ENCODE results near the gene OR51B4.
"Not testable (repeated sequence)": the region's sequence is repeated elsewhere in the genome, so short reads cannot be mapped to it uniquely, and the experiment has no call there.

OR51B4 gene, protein sequence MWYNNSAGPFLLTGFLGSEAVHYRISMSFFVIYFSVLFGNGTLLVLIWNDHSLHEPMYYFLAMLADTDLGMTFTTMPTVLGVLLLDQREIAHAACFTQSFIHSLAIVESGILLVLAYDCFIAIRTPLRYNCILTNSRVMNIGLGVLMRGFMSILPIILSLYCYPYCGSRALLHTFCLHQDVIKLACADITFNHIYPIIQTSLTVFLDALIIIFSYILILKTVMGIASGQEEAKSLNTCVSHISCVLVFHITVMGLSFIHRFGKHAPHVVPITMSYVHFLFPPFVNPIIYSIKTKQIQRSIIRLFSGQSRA

DNA sequence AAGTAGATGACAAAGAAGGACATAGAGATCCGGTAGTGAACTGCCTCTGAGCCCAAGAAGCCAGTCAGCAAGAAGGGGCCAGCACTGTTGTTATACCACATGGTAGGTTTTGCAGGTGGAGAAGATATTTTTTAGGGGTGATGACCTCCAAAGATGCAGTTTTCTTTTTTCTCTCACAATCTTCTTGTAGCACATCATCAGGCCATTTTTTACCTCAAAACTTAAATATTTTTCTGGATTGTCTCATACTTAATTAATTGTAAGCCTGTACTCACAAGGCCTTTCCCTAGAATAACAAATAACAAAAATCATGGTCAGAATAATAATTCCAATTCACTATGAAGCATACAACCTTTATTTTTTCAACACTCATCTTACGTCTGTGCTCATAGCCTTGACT is at the start of gene OR51B4:
TSS of gene OR51B4 (minus strand) at position 101 of the 400 bp plus-strand sequence. CDS start at position 101, 0 bp downstream.
- no peak for DNase-seq (ENCODE audit: low spot score)

DNA sequence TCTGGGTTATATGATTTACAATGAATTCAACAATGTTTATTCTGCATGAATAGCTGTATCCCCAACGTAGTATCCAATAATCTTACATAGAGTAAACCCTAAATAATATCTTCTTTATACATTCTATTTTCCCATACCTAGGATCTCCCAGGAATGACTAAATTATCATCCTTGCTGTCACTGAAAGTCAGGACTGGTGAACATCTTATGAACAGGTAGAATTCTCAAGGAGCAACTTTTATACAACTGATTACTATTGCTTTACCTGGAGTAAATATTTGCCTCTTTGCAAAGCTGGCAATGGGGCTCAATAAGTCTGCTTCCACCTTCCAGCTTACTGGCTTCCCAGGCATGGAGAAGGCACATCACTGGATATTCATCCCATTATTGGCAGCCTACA is 49.5 kb upstream of the OR51B4 start, which contains the start of gene OR51B6:
TSS of gene OR51B6 (plus strand) at position 301 of the 400 bp plus-strand sequence. CDS start at position 301, 0 bp downstream.
- no peak for DNase-seq (ENCODE audit: low spot score)

DNA sequence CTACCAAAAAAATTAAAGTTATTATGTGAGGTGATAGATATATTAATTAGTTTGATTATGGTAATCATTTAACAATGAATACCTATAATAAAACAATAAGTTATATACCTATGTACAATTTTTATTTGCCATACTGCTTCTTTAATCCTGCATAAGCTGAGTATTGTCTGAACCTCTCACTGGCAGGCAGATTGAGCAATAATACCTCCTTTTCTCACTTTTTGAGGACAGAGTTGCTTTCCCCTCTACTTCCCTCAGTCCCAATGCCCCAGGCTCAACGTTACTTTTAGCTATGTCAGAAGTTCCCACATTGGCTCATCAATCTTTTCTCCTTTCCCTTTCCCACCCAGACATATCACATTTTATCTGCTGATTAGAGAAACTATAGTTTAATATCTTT is 47.8 kb upstream of the OR51B4 start:
- DNase-seq (ENCODE audit: low spot score), result no peak

DNA sequence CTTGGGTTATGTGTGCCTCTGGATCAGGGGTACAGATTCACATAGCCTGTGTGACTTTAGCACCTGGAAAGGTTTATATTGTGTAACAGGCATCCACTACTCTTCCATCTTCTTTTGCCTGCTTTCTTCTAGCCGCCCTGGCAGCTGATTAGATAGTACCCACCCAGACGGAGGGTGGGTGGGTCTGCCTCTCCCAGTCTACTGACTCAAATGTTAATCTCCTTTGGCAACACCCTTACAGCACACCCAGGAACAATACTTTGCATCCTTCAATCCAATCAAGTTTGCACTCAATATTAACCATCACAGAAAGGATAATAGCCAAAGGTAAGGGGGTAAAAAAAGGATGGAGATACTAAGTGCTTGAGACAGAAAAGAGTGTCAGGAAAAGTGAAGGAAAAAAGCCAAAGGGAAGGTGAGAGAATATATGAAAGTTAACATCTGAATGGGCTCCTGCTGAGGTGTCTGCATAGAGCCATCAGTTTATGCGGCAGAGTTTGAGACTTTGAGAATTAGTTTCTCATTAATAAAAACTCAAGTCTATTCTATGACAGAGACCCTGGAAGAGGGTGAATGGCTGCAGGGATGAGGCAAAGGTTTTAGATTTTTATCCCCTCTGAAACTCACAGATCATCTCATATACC is 46.9 kb upstream of the OR51B4 start:
- no peak for DNase-seq (ENCODE audit: low spot score)

DNA sequence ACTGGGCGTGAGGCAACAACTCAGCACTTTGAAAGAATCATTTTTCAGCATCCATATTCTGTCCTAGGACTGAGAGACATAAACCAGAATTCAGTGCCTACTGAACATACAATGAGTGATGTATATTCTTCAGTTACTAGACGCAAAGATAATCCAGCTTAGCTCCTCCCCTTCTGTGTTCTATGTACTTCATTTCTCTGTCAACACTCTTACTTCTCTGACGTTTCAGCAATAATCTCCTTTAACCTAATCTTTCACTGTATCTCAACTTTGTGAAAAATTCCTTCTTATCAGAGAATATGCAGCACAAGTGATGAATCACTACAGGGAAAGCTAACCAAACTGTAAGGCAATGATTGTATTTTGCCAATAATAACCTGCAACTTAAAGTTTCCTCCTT is 44.1 kb upstream of the OR51B4 start:
- no peak for DNase-seq (ENCODE audit: low spot score)

DNA sequence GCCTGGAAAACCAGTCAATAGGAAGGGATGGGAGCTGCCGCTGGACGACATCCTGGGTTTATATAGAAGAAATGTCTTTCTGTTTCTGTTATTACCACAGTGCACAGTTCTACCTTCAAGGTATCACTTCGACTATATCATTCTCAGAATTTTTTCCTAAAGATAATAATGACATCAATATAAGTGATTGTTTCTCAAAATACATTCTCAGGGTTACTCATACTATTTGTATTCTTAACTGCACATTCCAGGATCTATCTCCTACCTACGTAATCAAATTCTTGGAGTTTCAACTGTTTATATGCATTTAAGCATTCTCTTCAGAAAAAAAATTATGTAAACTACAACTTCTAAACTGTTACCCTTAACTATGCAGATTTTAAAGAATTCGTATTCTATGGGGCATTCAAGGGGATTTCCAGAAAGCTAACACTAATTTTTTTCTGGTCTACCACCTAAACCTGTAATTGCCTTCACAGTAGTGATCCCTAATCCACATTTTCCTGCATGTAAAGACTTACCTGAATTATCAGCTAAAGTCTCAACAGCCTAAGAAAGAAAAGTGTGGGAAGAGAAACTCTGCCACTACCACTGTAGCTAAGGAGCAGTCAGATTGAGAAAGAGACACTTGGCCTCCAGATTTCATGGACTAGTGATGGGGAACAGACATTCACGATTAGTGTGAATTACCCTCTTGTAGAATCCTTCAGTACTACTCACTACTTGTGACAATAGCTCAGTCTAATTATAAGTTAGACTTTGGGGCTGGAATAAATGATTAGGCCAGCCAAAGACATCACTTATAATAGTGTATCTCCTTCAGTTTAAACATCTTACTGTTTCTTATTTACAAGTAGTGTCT is 42.0 kb upstream of the OR51B4 start, which contains the start of gene OR51B5:
TSS of gene OR51B5 (minus strand) at position 51 of the 862 bp plus-strand sequence. CDS start at position 51, 0 bp downstream.
- no peak for DNase-seq (ENCODE audit: low spot score)

DNA sequence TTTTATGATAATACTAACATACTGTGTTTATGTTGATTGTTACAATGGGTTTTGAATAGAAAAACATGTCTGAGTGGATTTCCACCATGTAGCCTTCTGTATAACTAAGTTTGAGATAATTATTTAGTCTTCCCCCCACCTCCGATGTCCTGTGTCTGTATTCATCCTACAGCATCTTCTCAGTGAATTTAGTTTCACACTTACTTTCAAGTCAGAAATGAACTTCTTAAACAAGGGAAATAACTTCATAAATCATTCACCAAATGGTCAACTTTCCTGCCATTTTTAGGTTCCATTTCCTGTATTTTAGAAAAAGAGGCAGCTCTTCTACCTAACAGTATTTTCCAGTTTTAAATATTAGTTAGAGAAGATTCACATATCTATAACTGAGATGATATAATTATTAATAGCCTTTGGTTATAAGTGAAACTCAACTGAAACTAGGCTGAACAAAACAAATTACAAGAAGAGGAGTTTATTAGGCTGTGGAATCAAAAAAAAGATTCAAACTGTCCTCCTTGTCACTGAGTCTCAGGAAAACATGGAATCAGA is 38.1 kb upstream of the OR51B4 start:
- DNase-seq (ENCODE audit: low spot score), result no peak

DNA sequence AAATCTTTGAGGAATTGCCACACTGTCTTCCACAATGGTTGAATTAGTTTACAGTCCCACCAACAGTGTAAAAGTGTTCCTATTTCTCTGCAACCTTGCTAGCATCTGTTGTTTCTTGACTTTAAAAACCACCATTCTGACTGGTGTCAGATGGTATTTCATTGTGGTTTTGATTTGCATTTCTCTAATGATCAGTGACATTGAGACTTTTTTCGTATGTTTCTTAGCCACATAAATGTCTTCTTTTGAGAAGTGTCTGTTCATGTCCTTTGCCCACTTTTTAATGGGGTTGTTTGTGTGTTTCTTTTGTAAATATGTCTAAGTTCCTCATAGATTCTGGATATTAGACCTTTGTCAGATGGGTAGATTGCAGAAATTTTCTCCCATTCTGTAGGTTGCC is 35.5 kb upstream of the OR51B4 start:
- DNase-seq (ENCODE audit: low spot score), result not testable (repeated sequence)

DNA sequence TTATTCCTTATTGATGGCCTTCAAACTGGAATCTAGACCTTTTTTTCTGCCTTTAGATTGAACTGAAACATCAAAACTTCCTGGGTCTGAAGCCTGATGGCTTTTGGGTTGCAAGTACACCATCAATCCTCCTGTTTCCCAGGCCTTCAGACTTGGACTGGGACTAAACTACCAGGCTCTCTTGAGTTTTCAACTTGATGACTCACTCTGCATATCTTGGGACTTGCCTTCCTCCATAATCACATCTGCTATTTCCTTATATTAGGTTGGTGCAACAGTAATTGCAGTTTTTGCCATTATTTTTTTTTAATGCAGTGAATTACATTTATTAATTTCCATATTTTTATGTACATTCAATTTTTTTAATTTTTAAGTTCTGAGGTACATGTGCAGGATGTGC is 34.6 kb upstream of the OR51B4 start:
- no peak for DNase-seq (ENCODE audit: low spot score)

DNA sequence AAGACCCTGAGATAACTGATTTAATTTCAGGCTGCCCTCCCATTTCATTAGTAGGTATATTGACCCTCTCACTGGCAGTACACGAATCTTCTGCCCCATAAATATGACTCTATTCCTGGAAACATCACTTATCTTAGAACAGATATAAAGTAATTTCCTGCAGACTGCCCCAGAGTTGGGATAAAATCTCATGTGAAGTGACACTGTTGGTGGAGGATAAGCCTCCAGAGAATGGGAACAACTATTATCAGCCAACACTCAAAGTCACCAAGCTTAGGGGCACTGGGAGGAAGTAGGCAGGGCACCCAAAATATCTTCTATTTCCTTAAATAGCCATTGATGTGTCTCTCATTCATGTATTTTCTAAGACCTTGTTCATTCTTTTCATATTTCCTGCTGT is 33.4 kb upstream of the OR51B4 start:
- no peak for DNase-seq (ENCODE audit: low spot score)

DNA sequence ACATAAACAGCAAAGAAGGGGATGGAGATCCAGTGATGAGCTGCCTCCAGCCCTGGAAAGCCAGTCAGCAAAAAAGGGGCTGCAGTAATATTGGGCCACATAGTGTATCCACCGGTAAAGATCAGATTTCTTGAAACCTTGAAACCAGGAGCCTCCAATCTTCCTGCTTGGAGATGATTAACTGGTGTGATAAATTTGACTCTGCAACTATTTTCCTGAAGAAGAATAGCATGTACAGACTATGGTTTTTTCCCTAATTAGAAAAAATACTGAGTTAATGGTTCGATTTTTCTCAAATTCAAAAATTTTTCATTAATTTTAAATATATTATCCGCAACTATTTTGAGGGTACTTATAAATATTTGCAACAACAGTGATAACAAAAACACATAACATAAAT is 22.5 kb upstream of the OR51B4 start, which contains the start of gene OR51B2:
TSS of gene OR51B2 (minus strand) at position 101 of the 400 bp plus-strand sequence. CDS start at position 101, 0 bp downstream.
- DNase-seq (ENCODE audit: low spot score), result no peak

DNA sequence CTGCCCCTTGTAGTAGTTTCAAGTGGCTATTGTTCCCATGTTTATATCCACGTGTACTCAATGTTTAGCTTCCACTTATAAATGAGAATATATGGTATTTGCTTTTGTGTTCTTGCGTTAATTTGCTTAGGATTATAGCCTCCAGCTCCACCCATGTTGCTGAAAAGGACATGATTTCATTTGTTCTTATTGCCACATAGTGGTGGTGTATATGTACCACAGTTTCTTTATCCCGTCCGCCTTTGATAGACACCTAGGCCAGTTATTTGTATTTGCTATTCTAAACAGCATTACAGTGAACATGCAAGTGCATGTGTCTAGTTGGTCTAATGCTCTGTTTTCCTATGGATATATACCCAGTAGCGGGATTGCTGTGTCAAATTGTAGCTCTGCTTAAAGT is 15.5 kb upstream of the OR51B4 start:
- DNase-seq (ENCODE audit: low spot score), result no peak

DNA sequence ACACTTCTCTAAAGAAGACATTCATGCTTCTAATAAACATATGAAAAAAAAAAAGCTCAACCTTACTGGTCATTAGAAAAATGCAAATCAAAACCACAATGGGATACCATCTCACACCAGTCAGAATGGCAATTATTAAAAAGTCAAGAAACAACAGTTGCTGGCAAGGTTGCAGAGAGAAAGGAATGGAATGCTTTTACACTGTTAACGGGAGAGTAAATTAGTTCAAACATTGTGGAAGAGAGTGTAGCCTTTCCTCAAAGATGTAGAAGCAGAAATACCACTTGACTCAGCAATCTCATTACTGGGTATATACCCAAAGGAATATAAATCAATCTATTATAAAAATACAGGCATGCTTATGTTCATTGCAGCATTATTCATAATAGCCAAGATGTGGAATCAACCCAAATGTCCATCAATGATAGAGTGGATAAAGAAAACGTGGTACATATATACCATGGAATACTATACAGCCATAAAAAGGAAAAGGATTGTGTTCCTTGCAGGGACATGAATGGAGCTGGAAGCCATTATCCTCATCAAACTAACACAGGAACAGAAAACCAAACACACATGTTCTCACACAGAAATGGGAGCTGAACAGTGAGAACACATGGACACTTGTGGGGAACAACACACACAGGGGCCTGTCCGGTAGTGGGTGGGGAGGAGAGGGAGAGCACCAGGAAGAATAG is 11.7 kb upstream of the OR51B4 start:
- not testable (repeated sequence) for DNase-seq (ENCODE audit: low spot score)

DNA sequence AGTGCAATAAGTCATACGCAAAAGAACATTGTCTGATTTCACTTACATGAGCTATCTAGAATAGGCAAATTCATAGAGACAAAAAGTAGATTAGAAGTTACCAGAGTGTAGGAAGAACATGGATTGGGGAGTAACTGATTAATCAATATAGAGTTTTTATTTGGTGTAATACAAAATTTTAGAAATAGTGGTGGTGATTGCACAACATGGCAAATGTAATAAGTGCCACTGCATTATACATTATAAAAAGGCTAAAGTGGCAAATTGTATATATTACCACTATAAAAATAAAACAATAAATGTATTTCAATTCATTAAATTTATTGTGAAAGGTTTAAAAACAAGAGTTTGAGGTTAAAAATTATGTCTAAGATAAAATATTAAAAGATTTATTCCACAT is 8.7 kb upstream of the OR51B4 start:
- no peak for DNase-seq (ENCODE audit: low spot score)

DNA sequence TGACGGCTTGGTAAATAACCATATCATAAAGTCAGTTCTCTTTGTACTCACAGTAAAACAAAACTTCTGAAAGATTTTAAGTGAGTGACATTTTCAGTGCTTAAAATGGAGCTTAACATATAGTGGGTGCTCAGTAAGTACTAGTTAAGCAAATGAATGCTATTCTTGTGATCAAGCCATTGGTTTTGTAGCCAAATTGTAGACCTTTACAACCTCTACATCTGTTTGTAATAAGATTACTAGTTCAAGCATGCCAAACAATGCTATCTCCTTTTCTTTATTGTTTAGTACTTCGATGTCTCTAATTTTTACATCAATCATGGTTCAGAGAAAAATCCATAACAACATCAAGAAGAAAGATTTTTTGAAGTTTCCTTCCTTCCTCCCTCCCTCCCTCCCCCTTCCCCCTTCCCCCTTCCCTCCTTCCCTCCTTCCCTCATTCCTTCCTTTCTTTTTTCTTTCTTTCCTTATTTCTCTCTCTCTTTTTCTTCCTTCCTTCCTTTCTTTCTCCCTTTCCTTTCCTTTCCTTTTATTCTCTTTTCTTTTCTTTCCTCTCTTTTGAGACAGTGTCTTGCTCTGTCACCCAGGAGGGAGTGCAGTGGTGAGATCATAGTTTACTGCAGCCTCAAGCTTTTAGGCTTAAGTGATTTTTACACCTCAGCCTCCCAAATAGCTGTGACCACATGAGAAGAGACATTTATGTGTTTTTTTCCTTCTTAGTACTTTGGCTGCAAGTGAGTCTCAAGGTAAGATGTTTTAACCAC is 5.7 kb upstream of the OR51B4 start:
- no peak for DNase-seq (ENCODE audit: low spot score)

DNA sequence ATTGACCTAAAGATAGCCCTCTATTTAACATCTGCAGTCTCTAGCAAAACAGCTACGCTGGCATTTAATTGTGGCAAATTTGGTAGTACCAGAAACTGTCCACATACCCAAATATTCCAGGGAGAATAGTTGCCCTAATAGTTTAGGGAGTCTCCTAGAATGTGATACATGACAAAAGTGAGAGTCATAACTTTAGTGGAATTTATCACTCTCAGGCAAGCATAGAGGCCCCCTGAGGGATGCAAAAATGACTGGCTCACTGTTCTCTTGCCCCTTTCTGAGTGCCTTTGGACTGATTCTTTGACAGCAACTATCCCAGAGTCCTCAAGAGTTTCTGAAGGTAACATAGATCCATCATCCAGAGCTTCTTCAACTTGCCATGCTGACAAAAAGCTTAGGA is 2.3 kb upstream of the OR51B4 start:
- no peak for DNase-seq (ENCODE audit: low spot score)

DNA sequence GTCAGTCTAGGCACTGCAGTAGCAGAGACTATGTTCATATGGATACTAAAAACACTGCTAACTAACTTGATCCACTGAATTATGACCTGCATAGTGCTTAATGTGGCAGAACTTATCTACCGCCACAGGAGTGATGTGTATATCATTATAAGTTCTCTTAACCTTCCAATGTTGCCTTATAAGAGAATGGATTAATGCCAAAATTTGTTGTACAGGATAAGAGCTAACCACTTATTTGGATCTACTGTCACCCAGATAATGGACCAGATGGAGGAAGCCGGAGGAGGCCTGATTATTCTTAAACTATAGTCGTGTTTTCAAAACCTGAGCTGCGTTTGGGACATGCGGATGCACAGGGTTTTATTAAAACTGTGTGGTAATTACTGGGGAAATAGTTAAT is 1.9 kb upstream of the OR51B4 start:
- DNase-seq (ENCODE audit: low spot score), result no peak

DNA sequence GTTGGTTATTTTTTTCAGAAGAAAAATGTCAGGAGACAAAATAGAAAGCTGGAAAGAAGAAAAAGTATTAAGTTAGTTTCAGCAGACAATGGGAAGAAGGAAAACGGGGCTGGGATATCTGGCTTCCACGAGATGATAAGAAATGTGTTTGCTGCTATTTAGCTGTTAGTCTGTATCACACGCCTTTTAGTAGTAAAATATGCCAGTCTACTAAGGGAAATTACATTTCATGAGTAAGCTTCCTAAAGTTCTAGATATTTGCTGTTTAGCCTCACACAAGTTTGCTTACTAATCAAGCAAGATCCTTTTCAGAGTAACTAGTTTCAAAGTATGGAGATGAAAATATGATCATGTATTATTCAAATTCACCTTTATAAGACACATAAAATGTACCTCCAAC is 1.5 kb downstream of the OR51B4 start:
- DNase-seq (ENCODE audit: low spot score), result no peak

DNA sequence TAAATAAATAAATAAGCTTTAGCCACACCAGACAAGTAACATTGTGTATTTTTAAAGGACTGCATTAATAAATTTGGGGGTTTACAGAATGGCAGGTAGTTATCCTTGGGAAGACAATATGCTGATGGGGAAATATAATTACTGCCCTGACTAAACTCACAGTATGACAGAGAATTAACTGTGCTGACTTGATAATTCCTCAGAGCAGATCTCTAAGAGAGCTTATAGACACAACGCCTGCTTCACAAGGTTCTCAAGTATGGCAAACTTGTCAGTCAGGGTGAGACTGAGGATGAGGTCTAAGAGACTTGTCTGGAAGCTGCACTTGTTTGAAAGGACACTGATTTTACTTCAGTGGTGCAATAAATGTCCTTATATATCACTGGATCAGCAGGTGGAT is 3.3 kb downstream of the OR51B4 start:
- no peak for DNase-seq (ENCODE audit: low spot score)

DNA sequence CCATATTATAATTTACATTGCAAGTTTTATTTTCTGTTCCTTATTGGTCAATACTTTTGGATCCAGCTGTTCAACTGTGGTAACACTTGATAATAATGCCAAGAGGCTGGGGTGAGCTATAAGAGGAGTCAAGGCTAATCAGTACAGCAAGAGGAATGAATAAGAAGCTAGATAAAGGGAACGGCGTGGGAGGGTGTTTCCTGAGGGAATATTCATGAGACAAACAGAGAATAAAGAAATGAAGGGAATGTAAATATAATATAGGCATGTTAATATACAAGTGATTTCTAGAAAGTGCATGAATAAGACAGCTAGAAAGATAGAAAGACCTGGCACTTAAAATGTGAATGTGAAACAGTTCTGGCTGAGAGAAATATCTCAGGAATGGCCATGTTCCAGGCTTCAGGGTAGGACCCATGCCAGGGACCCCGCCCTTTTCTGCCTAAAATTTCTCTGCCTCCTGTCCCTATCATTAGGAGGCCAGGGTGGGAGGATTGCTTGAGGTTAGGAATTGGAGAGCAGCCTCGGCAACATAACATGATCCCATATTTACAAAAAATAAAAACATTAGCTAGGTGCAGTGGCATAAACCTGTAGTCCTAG is 3.9 kb downstream of the OR51B4 start:
- no peak for DNase-seq (ENCODE audit: low spot score)

Data from CD4-positive, alpha-beta T cell treated with Interleukin-15 for 4 hours (primary cell).